SU-DHL-6 (cell line): ENCODE measurements around the gene ZMAT3.

Experiments
- EZH2phosphoT487 ChIP-seq: fragments of 200-600 bp; sonication (generic), shearing (Covaris generic); conservative IDR thresholded peaks from 2 replicates; pipeline ENCODE4 v1.6.1; 2018; ENCODE audit warnings: mild to moderate bottlenecking, antibody characterized with exemption, low read length, moderate library complexity, mixed read lengths
- TF ChIP-seq, protein P1 (sequence below): fragments of 200-600 bp; sonication (generic); IDR thresholded peaks from one replicate; pipeline ENCODE4 v1.5.1; 2017; ENCODE audit warnings: antibody characterized with exemption, mild to moderate bottlenecking, low read length, moderate library complexity; ENCODE audit not compliant: insufficient read depth, poor library complexity, severe bottlenecking

DNA sequence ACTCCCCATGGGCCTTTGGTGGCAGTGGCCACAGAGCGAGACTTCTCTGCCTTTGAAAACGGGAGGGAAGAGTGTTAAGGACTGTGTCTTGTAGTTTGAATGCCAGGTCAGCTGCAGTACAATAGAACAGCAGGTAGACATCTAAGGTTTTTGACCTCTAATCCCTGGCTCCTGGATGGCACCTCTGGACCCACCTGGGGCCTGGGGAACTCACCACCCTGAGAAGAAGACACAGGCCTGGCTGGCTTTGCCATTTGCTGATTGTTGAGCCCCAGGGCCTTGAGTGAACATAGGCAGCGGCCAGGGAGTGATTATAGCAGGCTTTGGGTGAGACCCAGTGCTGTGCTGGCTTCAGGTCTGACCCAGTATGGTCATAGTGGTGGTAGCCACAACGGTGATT is 66.4 kb downstream of the ZMAT3 start:
- TF ChIP-seq, protein P1, sequence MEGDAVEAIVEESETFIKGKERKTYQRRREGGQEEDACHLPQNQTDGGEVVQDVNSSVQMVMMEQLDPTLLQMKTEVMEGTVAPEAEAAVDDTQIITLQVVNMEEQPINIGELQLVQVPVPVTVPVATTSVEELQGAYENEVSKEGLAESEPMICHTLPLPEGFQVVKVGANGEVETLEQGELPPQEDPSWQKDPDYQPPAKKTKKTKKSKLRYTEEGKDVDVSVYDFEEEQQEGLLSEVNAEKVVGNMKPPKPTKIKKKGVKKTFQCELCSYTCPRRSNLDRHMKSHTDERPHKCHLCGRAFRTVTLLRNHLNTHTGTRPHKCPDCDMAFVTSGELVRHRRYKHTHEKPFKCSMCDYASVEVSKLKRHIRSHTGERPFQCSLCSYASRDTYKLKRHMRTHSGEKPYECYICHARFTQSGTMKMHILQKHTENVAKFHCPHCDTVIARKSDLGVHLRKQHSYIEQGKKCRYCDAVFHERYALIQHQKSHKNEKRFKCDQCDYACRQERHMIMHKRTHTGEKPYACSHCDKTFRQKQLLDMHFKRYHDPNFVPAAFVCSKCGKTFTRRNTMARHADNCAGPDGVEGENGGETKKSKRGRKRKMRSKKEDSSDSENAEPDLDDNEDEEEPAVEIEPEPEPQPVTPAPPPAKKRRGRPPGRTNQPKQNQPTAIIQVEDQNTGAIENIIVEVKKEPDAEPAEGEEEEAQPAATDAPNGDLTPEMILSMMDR: no peak
- no peak for TF ChIP-seq EZH2phosphoT487
